Loucy (cell line): ENCODE results near the gene HERC2.

Source experiments
- CTCF ChIP-seq: fragments of 200-600 bp; sonication (generic); conservative IDR thresholded peaks from 2 replicates; pipeline ENCODE4 v1.5.1; 2014; ENCODE audit warnings: mild to moderate bottlenecking, antibody characterized with exemption, low read length
- EZH2phosphoT487 ChIP-seq: fragments of 200-600 bp; IDR thresholded peaks from 2 replicates; pipeline ENCODE4 v1.6.1; 2018; ENCODE audit warnings: antibody characterized with exemption, mild to moderate bottlenecking, moderate library complexity, borderline replicate concordance

- TF ChIP-seq CTCF, result no peak
- TF ChIP-seq EZH2phosphoT487, result no peak
Observed at GRCh38 chr15:28112962-28113361, 209.0 kb downstream of the HERC2 start.
